GM12891 (cell line): Measurements from ENCODE around the gene CDH23.

Experiments
- POLR2A ChIP-seq: IDR thresholded peaks from 2 replicates; pipeline ENCODE4 v1.6.1; 2011; ENCODE audit warnings: low read depth, low read length, control low read depth
- POLR2AphosphoS5 ChIP-seq: IDR thresholded peaks from 2 replicates; pipeline ENCODE4 v1.6.1; 2011; ENCODE audit warnings: low read depth, low read length, control low read depth
- SPI1 ChIP-seq: IDR thresholded peaks from 2 replicates; pipeline ENCODE4 v1.6.1; 2011; ENCODE audit warnings: low read depth, low read length, control low read depth
- TAF1 ChIP-seq: IDR thresholded peaks from 2 replicates; pipeline ENCODE4 v1.6.1; 2011; ENCODE audit warnings: low read depth, low read length, control low read depth

- TF ChIP-seq POLR2AphosphoS5 (no peak), POLR2A (no peak), TAF1 (no peak), SPI1 (no peak)
Observed at GRCh38 chr10:71533936-71534335, 137.2 kb downstream of the CDH23 start.
